Skeletal muscle tissue (tissue), 4 donors: ENCODE results near the gene INTS6. TPM values are rescaled to one million over a fixed set of nuclear protein-coding genes. Genes with fewer than 3 reads are reported as not detected.

Source experiments
- H3K27ac ChIP-seq: one replicate; pipeline ENCODE4 v1.7.0; 2013; ENCODE audit warnings: mild to moderate bottlenecking, low read depth, low read length, inconsistent platforms
- H3K27me3 ChIP-seq, 3 donors: one replicate each; pipeline ENCODE4 v1.7.0; 2013; ENCODE audit warnings: low read length in 3 of 3; ENCODE audit not compliant: control insufficient read depth in 3 of 3, insufficient read depth in 3 of 3
- H3K36me3 ChIP-seq, 3 donors: one replicate each; pipeline ENCODE4 v1.7.0; 2013; ENCODE audit warnings: low read length in 3 of 3; ENCODE audit not compliant: control insufficient read depth in 3 of 3, insufficient read depth in 3 of 3
- H3K4me1 ChIP-seq, 3 donors: one replicate each; pipeline ENCODE4 v1.7.0; 2013; ENCODE audit warnings: low read length in 3 of 3, mild to moderate bottlenecking in 3 of 3; ENCODE audit not compliant: control insufficient read depth in 3 of 3, insufficient read depth in 3 of 3
- H3K4me3 ChIP-seq, 3 donors: one replicate each; pipeline ENCODE4 v1.7.0; 2013; ENCODE audit warnings: low read length in 3 of 3
- H3K9ac ChIP-seq, 3 donors: one replicate each; pipeline ENCODE4 v1.7.0; 2013; ENCODE audit warnings: low read length in 3 of 3, mild to moderate bottlenecking in 3 of 3, moderate library complexity in 2 of 3, low read depth in 1 of 3
- H3K9me3 ChIP-seq, 3 donors: one replicate each; pipeline ENCODE4 v1.7.0; 2013; ENCODE audit warnings: low read length in 3 of 3; ENCODE audit not compliant: control insufficient read depth in 3 of 3
- total RNA-seq: library from RNA; depleted of rRNA; stranded (reverse); fragments of >200 nt; gene quantifications from one replicate; pipeline ENCODE4 v1.2.3, GENCODE V29; 2014
- donor health status: Osteomylitis.

Gene INTS6
- total RNA-seq, 1 donor from 2014 or later, result 20.4 TPM

DNA sequence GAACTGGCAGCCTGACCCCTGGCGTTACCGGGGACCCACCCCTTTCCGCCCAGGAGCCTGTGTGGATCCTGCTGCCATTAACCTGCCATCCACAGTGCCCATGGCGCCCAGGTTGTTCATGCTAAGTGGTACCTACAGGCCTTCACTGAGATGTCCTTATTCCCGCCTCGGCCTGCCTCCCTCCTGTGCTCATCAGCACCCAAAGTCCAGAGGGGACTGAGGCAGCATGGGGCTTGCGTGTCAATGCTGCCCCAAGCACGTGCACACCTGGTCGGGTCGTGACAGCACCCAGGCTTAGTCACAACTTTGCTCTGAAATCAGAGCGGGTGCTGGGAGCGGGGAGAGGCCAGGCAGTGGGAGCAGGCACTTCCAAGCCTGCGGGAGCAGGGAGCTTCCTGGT lies 3.7 kb upstream of the INTS6 start:
- Histone ChIP-seq H3K4me3 (no peak overlapping the region), H3K36me3 (peaks cover 16 to 18% (median 17%) of the 10 kb centered on the region in 3 donors)

DNA sequence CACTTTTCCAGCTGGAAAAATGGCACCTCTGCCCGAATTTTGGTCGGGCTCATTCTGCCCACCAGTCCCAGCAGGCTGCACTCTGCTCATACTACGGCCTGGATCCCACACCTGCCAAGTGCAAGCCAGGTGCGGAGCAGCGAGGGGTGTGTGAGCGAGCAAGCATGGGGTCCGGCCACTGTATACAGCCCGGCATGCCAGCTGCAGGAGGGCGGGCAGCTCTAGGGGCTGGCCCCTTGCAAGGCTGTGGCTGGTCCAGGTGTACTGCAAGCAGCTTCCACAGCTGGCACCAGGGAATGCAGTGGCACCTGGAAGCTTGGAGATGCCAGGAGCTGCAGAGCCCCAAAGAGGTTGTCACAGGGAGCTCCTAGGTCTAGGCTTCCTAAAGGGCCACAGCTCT lies 2.7 kb upstream of the INTS6 start:
- Histone ChIP-seq H3K36me3 (peaks cover 17 to 18% (median 17%) of the 10 kb centered on the region in 3 donors), H3K4me1 (peaks cover 12 to 18% (median 13%) of the 10 kb centered on the region in 3 donors), H3K27ac (no peak overlapping the region), H3K9me3 (peaks cover 2 to 8% (median 4%) of the 10 kb centered on the region in 3 donors), H3K9ac (no peak overlapping the region), H3K4me3 (no peak overlapping the region), H3K27me3 (no peaks in the 10 kb centered on the region)

More for the DNA sequence above, 3.7 kb upstream of the INTS6 start:
- H3K4me1 ChIP-seq, result peaks cover 8 to 11% (median 10%) of the 10 kb centered on the region in 3 donors
- no peak overlapping the region for H3K27ac ChIP-seq
- H3K9ac ChIP-seq, result no peak overlapping the region
- H3K9me3 ChIP-seq, result peaks cover 2 to 8% (median 4%) of the 10 kb centered on the region in 3 donors
- H3K27me3 ChIP-seq, result no peaks in the 10 kb centered on the region

DNA sequence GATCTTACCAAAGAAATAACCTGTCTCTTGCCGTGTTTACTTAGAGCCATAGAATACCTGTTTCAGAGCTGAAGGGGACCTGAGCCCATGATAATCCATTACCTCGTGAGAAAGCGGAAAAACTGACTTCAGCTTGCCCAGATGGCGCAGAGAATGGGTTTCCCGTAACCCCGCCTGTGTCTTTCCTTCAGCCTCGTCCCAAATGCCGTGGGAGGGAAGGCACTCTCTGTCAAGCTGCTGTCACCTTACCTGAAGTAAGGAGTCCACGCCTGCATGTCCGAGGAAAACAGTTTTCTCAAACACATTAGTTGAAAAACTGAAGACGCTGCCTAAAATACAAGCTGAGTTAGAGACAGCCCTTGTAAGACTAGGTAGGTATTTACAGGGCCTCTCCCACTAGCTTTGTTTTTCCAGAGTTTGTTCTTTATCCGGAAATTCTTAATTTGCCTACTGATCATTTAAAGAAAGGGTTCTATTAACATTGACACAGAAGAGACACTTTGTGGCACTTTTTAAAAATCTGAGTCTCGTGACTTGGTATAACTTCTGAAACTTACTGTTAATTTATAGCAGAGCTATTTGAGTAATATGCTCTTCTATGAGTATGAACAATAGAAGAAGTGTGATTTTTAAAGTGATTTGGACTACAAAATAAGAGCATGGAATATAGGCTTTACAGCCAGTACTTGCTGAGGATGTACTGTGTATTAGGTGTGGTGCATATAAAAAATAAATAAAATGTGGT lies 1.3 kb upstream of the INTS6 start:
- Histone ChIP-seq H3K27me3 (no peaks in the 10 kb centered on the region), H3K9ac (peak overlapping the region; percentile 90 to 98 (median 98)), H3K4me1 (peaks cover 14 to 20% (median 15%) of the 10 kb centered on the region in 3 donors), H3K4me3 (peak overlapping the region; percentile 73 to 92 (median 89)), H3K27ac (peak overlapping the region; percentile 92), H3K36me3 (peaks cover 17 to 28% (median 18%) of the 10 kb centered on the region in 3 donors), H3K9me3 (peaks cover 2 to 8% (median 4%) of the 10 kb centered on the region in 3 donors)

DNA sequence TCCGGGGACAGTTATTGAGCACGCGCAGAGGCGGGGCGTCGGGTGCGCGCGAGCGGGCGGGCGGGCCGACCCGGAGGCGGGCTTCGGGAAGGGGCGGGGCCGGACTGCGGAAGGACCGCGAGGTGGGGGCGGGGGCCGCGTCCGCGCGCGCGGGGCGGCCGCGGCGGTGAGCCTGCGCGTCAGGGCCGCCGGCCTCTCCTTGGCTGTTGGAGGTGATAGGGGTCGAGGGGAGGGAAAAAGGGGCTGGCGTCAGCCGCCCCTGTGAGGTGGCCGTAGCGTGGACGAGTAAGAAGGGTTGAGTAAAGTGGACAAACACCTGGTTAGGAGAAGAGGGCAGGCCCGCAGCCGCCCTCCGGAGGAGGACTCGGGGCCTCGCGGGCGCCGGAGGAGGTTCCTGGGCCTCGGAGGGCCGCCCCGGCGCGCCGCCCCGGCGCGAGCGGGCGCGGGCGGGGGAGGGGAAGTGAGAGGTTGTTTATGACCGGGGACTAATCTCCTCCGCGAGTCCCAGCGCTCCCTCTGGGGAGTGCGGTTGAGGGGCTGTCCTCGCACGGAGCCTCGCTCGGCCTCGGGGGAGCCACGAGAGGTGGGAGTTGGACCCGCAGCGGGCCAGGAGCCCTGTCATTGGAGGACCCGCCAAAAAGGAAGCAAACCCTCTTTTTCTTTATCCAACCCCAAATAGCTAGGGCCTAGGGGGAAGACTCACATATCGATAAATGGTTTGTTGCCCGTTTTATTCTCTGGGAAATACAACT lies 547 bp upstream of the INTS6 start:
- no peaks in the 10 kb centered on the region for H3K27me3 ChIP-seq
- peaks cover 17 to 31% (median 18%) of the 10 kb centered on the region in 3 donors for H3K36me3 ChIP-seq
- H3K4me3 ChIP-seq, result peak overlapping the region; percentile 73 to 92 (median 89)
- peaks cover 2 to 8% (median 4%) of the 10 kb centered on the region in 3 donors for H3K9me3 ChIP-seq
- peak overlapping the region; percentile 90 to 98 (median 98) for H3K9ac ChIP-seq
- H3K4me1 ChIP-seq, result peaks cover 14 to 20% (median 15%) of the 10 kb centered on the region in 3 donors
- peak overlapping the region; percentile 92 for H3K27ac ChIP-seq

DNA sequence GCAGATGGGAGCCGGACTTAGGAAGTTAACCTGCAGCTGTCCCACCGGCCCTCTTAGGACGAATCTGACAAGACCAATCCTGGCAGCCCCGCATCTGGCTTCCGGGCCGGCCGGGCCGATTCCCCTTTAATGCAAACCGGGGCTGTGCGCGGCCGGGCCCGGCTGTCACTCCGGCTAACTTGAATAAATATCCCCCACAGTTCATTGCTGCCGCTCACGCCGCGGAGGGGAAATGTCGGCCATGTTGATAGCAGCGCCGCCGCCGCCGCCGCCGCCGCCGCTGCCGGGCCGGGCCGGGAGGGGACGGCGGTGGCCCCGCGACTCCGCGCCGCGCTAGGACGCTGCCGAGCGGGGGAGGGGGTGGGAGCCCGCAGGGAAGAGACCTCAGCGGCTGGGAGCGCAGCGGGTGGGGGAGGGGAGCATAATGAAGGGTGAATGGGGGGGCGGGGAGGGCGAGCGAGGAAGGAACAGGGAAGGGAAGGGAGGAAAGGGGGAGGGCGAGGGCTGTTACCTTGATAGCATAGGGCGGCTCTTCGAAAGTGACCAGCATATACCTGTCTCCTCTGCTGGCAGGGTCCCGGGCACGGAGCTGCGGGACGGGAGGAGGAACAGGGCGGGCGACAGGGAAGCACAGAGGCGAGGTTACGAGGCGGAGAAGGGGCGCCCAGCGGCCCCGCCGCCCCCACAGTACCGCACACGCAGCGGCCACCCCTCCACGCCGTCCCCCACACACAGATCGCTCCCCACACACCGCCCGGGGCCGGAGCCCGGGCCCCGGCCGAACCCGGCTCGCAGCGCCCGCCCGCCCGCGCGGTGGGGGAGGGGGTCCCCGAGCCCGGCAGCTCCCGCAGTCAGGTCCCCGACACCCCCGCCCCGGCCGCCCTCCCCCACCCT lies 1.1 kb downstream of the INTS6 start:
- H3K36me3 ChIP-seq, result peaks cover 14 to 31% (median 15%) of the 10 kb centered on the region in 3 donors
- H3K9ac ChIP-seq, result peak overlapping the region; percentile 93 to 96 (median 94)
- H3K9me3 ChIP-seq, result peaks cover 2 to 8% (median 4%) of the 10 kb centered on the region in 3 donors
- H3K27me3 ChIP-seq, result no peaks in the 10 kb centered on the region
- peak overlapping the region; percentile 98 for H3K27ac ChIP-seq
- H3K4me1 ChIP-seq, result peaks cover 14 to 20% (median 15%) of the 10 kb centered on the region in 3 donors
- peak overlapping the region; percentile 84 to 94 (median 92) for H3K4me3 ChIP-seq

DNA sequence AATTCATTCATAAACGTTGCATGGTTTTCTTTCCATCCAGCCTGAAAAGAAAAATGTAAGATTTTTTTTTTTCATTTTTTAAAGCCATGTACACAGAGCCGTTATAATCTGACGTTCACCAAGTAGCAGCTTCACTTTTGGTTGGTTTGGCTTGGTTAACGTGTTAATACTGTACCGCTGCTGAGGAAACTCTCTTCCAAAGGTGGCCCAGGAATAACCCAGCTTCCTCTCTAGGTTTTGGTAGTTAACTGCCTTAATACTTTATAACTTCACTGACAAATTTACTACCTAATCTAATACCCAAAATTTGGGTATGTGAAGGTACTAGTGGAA lies 1.7 kb downstream of the INTS6 start:
- Histone ChIP-seq H3K9ac (peak overlapping the region; percentile 80 to 94 (median 91)), H3K4me3 (peak overlapping the region; percentile 84 to 94 (median 92)), H3K9me3 (peaks cover 2 to 4% (median 4%) of the 10 kb centered on the region in 3 donors), H3K36me3 (peaks cover 8 to 27% (median 9%) of the 10 kb centered on the region in 3 donors), H3K4me1 (peaks cover 14 to 20% (median 15%) of the 10 kb centered on the region in 3 donors), H3K27me3 (no peaks in the 10 kb centered on the region), H3K27ac (peak overlapping the region; percentile 98)

DNA sequence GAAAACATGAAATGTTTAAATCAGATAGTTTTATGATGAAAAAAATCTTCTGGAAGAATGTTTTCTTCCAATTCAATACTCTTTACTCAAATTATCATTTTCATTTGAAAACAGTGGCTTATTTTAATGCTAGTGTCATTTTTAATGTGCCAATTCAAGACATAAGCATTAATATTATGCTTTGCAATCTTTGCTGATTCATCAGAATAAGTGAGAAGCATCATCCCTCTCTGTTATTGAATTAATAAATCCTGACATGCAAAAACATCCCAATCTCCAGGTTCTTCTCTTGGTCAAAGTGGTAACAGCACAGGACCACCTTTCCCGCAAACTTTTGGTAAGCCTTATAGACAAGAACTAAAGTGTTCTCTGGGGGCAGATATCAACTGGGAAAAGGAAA lies 3.8 kb downstream of the INTS6 start:
- Histone ChIP-seq H3K36me3 (peaks cover 0 to 15% (median 0%) of the 10 kb centered on the region in 3 donors), H3K27me3 (no peaks in the 10 kb centered on the region), H3K27ac (no peak overlapping the region)

DNA sequence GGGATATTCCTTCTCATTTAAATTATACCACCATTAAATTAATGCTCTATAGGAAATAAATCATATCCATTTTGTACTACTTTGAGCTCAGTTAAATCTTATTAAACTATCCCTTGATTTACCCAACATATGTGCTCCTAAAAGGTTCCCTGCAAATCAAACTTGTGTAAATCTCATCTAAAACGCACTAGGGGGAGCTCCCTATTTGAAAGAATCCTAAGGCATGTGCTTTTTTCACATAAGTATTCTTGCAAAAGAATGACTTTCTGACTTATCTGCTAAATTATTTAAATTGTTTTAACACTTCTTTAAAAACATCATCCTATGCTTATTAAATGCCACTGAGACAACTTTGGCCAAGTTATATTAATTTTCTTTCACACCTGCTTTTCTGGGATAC lies 7.9 kb downstream of the INTS6 start:
- no peak overlapping the region for H3K4me3 ChIP-seq
- H3K36me3 ChIP-seq, result peaks cover 0 to 8% (median 0%) of the 10 kb centered on the region in 3 donors

More for the DNA sequence above, 3.8 kb downstream of the INTS6 start:
- Histone ChIP-seq H3K4me1 (peaks cover 7 to 13% (median 8%) of the 10 kb centered on the region in 3 donors), H3K9ac (no peak overlapping the region), H3K4me3 (no peak overlapping the region), H3K9me3 (no peaks in the 10 kb centered on the region)

DNA sequence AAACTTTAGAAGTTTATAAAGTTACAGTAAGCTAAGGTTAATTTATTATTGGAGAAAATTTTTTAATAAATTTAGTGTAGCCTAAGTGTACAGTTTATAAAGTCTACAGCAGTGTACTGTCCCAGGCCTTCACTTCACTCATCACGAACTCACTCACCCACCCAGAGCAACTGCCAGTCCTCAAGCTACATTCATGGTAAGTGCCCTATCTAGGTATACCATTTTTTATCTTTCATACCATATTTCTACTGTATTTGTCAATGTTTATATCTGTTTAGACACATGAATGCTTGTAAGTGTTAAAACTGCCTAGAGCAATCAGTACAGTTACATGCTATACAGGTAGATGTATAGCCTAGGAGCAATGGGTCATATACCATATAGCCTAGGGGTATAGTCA lies 12.5 kb downstream of the INTS6 start:
- H3K9ac ChIP-seq, result no peak overlapping the region
- no peaks in the 10 kb centered on the region for H3K27me3 ChIP-seq
- H3K4me3 ChIP-seq, result no peak overlapping the region
- H3K36me3 ChIP-seq, result no peaks in the 10 kb centered on the region
- no peaks in the 10 kb centered on the region for H3K9me3 ChIP-seq
- H3K4me1 ChIP-seq, result no peaks in the 10 kb centered on the region
- no peak overlapping the region for H3K27ac ChIP-seq

More for the DNA sequence above, 7.9 kb downstream of the INTS6 start:
- Histone ChIP-seq H3K9ac (no peak overlapping the region), H3K9me3 (no peaks in the 10 kb centered on the region), H3K4me1 (no peaks in the 10 kb centered on the region), H3K27ac (no peak overlapping the region), H3K27me3 (no peaks in the 10 kb centered on the region)
